ENCODE measurements around the gene CDH5. TPM values are rescaled to one million over a fixed set of nuclear protein-coding genes. Genes with fewer than 3 reads are reported as not detected.

The CDH5 gene
- total and polyA plus RNA-seq, 2 of the 13 experiments (the other 11 are each of a cell fraction or from before 2014, with no cell fraction given): 0.71 to 1.1 TPM

- no peak for TF ChIP-seq PLSCR1 (CRISPR knock-in tag; IDR thresholded peaks at IDR 0.05; ENCODE audit: borderline replicate concordance)
- TF ChIP-seq ZNF687 (CRISPR knock-in tag; IDR thresholded peaks at IDR 0.05): peak; percentile 81
- peak; percentile 71 for TF ChIP-seq ZBTB7B (CRISPR knock-in tag; IDR thresholded peaks at IDR 0.05)
- no peak for TF ChIP-seq ZNF558 (CRISPR knock-in tag; IDR thresholded peaks at IDR 0.05; ENCODE audit: borderline replicate concordance)
- peak; percentile 46; the same call in 1 of the 2 replicates for TF ChIP-seq NCOA2 (CRISPR knock-in tag; IDR thresholded peaks at IDR 0.05)
- TF ChIP-seq TCF7 (IDR thresholded peaks at IDR 0.05; ENCODE audit: low read depth): peak; percentile 41; the same call in 1 of the 2 replicates
- no peak for TF ChIP-seq AGO2 (optimal IDR thresholded peaks at IDR 0.05; ENCODE audit: low read depth, low read length)
- no peak; the same call in 1 of the 2 replicates for TF ChIP-seq MTF2 (CRISPR knock-in tag; IDR thresholded peaks at IDR 0.05; ENCODE audit: borderline replicate concordance)
- no peak for TF ChIP-seq AHDC1 (CRISPR knock-in tag; IDR thresholded peaks at IDR 0.05; ENCODE audit: borderline replicate concordance)
- no peak for TF ChIP-seq IKZF4 (CRISPR knock-in tag; IDR thresholded peaks at IDR 0.05; ENCODE audit: borderline replicate concordance, low read depth, not compliant biosample characterization)
- TF ChIP-seq NR2F1 (CRISPR knock-in tag; IDR thresholded peaks at IDR 0.05): no peak
- TF ChIP-seq ZNF350 (CRISPR knock-in tag; IDR thresholded peaks at IDR 0.05; ENCODE audit: borderline replicate concordance, low read depth): peak; percentile 32; the same call in 1 of the 2 replicates
- TF ChIP-seq ZNF280B (CRISPR knock-in tag; IDR thresholded peaks at IDR 0.05; ENCODE audit: borderline replicate concordance): 0 out of 2 replicates have a peak, but pooled peaks have one; percentile 32
- TF ChIP-seq ZNF577 (CRISPR knock-in tag; IDR thresholded peaks at IDR 0.05; ENCODE audit: borderline replicate concordance, low read depth): no peak
These were observed 39.4 kb upstream of the CDH5 start (continued) for GRCh38 chr16:66326991-66327513.

All from HepG2 (cell line).